ENCODE results near the gene DNAH7. TPM values are rescaled to one million over a fixed set of nuclear protein-coding genes. Genes with fewer than 3 reads are reported as not detected.

DNAH7 gene
- total and polyA plus RNA-seq, 2 of the 8 experiments (the other 6 are each of a cell fraction or from before 2014, with no cell fraction given) = 0.07 to 0.08 TPM

DNA sequence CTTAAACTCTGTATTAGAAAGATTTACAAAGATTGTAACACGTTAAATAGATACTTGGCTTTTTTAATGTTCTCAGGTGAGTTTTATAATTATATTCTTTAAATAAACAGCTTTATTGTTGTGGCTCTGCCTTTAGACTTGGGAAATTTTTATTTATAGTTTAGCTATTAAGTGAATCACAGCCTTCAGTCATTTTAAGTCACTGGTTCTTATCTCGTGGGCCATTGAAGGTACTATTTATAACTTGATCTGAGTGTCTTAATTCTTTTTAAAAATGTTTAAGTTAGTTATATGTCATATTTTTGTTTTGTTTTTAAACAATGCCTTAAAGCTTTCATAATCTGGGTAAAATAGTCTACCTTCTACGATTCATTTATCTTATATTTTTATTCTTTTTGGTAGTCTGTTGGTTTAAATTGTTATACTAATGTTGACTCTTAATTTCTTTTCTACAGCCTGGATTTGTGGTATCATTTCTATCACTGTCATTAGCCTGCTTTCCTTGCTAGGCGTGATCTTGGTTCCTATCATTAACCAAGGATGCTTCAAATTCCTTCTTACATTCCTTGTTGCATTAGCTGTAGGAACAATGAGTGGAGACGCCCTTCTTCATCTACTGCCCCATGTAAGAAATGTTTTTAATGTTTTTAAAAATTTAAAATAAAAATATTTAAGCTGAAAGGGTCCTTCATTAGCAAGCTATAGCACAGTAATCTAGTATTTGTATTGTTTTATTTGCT is 362.3 kb downstream of the DNAH7 start:
- FAIRE-seq = no peak
- H2BK20ac ChIP-seq (ENCODE audit: low read length) = no peak overlapping the region
- DNase-seq (ENCODE audit: low read depth in 1 of 2, low spot score in 2 of 2) = no peak

More for the DNA sequence above, 362.3 kb downstream of the DNAH7 start:
- H2BK120ac ChIP-seq (replicated peaks; ENCODE audit: low read depth, low read length) = no peak overlapping the region
- H3K36me3 ChIP-seq (ENCODE audit: control insufficient read depth in 2 of 4, insufficient read depth in 4 of 4, low read length in 3 of 4) = peaks cover 0 to 14% (median 2%) of the 10 kb centered on the region in 4 experiments; a peak in 3 of 8 replicates
- H3K27me3 ChIP-seq (replicated peaks in 1 of 4; ENCODE audit: control insufficient read depth in 3 of 4, extremely low read depth in 1 of 4, insufficient read depth in 3 of 4, low read length in 3 of 4) = no peaks in the 10 kb centered on the region
- ChIA-PET CTCF (ENCODE audit: partially characterized antibody) (interaction anchor here (0.9 to 2.0 kb wide), 5 partner anchors 12 to 362 kb away, joined by 3 to 8 read pairs (median 3); partner anchors contain the start of gene DNAH7), POLR2A (ENCODE audit: partially characterized antibody) (interaction anchor here (1.3 kb wide), 1 partner anchor 50 kb away, joined by 5 read pairs; the partner anchor contains the start of gene SLC39A10)
- H2AFZ ChIP-seq (ENCODE audit: low read length) = no peak overlapping the region
- no peak overlapping the region for H3K9ac ChIP-seq (replicated peaks in 1 of 4; ENCODE audit: extremely low read depth in 1 of 4, low read depth in 3 of 4, low read length in 3 of 4)
- H3K23ac ChIP-seq (ENCODE audit: insufficient read length) = no peak overlapping the region
- TF ChIP-seq TEAD4 (IDR thresholded peaks at IDR 0.05; ENCODE audit: low read depth, low read length) (peak; percentile 93), RBBP5 (IDR thresholded peaks at IDR 0.05; ENCODE audit: borderline replicate concordance, low read depth, low read length) (no peak)
- no peak overlapping the region for H3K4me3 ChIP-seq (ENCODE audit: extremely low read depth in 1 of 4, insufficient read depth in 2 of 4, low read depth in 3 of 4, low read length in 4 of 4)
- H4K91ac ChIP-seq (replicated peaks; ENCODE audit: insufficient read length, low read length) = no peak overlapping the region
- no peak overlapping the region for H2BK12ac ChIP-seq (ENCODE audit: low read depth, low read length)
- 65% methylated on average over 5 of the region's 5 CpGs; no CpG with 5 or more reads in 1 of the 2 experiments for WGBS, 2 experiments (ENCODE audit: extremely low coverage in 1 of 2, insufficient coverage in 1 of 2, insufficient read length in 1 of 2, insufficient replicate concordance in 2 of 2, low coverage in 1 of 2, low lambda C conversion rate in 2 of 2, missing lambda C conversion rate in 1 of 2)
- no peak overlapping the region for H3K14ac ChIP-seq (ENCODE audit: insufficient read length)
- no peak overlapping the region for H2BK5ac ChIP-seq (ENCODE audit: low read depth, low read length)
- peaks cover 1 to 2% of the 10 kb centered on the region in 2 experiments for H4K20me1 ChIP-seq (replicated peaks in 1 of 2; ENCODE audit: control insufficient read depth in 1 of 2, insufficient read depth in 2 of 2, low read length in 2 of 2)
- H3K79me2 ChIP-seq (ENCODE audit: control insufficient read depth in 1 of 2, insufficient read depth in 2 of 2, low read length in 2 of 2) = peaks cover 0 to 49% of the 10 kb centered on the region in 2 experiments; a peak in 2 of 4 replicates
- H4K5ac ChIP-seq (ENCODE audit: insufficient read length, low read depth, low read length) = no peak overlapping the region
- H3K4me1 ChIP-seq (replicated peaks in 1 of 4; ENCODE audit: control insufficient read depth in 3 of 4, insufficient read depth in 4 of 4, low read length in 3 of 4) = peaks cover 0 to 4% (median 0%) of the 10 kb centered on the region in 4 experiments; a peak in 1 of 7 replicates
- H3K18ac ChIP-seq (ENCODE audit: extremely low read depth, low read length) = no peak overlapping the region
- no peaks in the 10 kb centered on the region for H3K23me2 ChIP-seq (ENCODE audit: low read depth, low read length)
- no peaks in the 10 kb centered on the region for H3K79me1 ChIP-seq (ENCODE audit: low read depth, low read length)
- H3K9me3 ChIP-seq (ENCODE audit: insufficient read depth in 2 of 2, low read depth in 1 of 2, low read length in 1 of 2) = no peaks in the 10 kb centered on the region
- H3K4ac ChIP-seq (replicated peaks; ENCODE audit: insufficient read length, low read depth, low read length) = no peak overlapping the region
- no peak overlapping the region for H2BK15ac ChIP-seq (ENCODE audit: low read length)
- H2AK5ac ChIP-seq (ENCODE audit: low read depth, low read length) = no peak overlapping the region
- no peak overlapping the region for H4K8ac ChIP-seq (ENCODE audit: extremely low read depth, insufficient read depth, low read length)
- no peak overlapping the region for H3K27ac ChIP-seq (ENCODE audit: low read depth, low read length)
- H3K4me2 ChIP-seq (ENCODE audit: insufficient read depth in 1 of 2, low read depth in 2 of 2, low read length in 2 of 2) = no peak overlapping the region
- H3K56ac ChIP-seq (replicated peaks; ENCODE audit: insufficient read length, low read depth, low read length) = no peak overlapping the region
